Ovary (tissue), 3 donors: Measurements from ENCODE around the gene GTF2F1.
"Not testable (repeated sequence)": the region's sequence is repeated elsewhere in the genome, so short reads cannot be mapped to it uniquely, and the experiment has no call there.

Source experiments
- POLR2A ChIP-seq: fragments of 450-650 bp; IDR thresholded peaks from one replicate; pipeline ENCODE4 v1.6.1; 2017; ENCODE audit warnings: antibody characterized with exemption, mild to moderate bottlenecking, moderate library complexity
- TF ChIP-seq, protein P1 (sequence below), 3 donors: fragments of 450-650 bp in 2 of 3; fragments of 200-600 bp in 1 of 3; IDR thresholded peaks; one replicate each; pipeline versions ENCODE4 v1.5.1 to v1.8.0; 2016 to 2022; ENCODE audit warnings: antibody characterized with exemption in 3 of 3, mild to moderate bottlenecking in 1 of 3
- donor health status: DM: no; HTN: no; CAD: no.

DNA sequence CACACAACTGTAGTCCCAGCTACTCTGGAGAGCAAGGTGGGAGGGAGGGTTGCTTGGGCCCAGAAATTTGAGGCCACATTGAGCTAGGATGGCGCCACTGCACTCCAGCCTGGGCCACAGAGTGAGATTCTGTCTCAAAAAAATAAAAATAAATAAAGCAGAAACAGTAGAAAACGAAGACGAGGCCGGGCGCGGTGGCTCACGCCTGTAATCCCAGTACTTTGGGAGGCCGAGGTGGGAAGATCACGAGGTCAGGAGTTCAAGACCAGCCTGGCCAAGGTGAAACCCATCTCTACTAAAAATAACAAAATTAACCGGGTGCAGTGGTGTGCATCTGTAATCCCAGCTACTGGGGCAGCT is 32.1 kb downstream of the GTF2F1 start:
- TF ChIP-seq, protein P1, sequence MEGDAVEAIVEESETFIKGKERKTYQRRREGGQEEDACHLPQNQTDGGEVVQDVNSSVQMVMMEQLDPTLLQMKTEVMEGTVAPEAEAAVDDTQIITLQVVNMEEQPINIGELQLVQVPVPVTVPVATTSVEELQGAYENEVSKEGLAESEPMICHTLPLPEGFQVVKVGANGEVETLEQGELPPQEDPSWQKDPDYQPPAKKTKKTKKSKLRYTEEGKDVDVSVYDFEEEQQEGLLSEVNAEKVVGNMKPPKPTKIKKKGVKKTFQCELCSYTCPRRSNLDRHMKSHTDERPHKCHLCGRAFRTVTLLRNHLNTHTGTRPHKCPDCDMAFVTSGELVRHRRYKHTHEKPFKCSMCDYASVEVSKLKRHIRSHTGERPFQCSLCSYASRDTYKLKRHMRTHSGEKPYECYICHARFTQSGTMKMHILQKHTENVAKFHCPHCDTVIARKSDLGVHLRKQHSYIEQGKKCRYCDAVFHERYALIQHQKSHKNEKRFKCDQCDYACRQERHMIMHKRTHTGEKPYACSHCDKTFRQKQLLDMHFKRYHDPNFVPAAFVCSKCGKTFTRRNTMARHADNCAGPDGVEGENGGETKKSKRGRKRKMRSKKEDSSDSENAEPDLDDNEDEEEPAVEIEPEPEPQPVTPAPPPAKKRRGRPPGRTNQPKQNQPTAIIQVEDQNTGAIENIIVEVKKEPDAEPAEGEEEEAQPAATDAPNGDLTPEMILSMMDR (IDR thresholded peaks at IDR 0.05) = not testable (repeated sequence)
- not testable (repeated sequence) for TF ChIP-seq POLR2A
